ENCODE data around the gene CABP7.

CABP7 gene

GRCh38 chr22:29773233-29773632 lies 53.4 kb downstream of the CABP7 start:
- TF ChIP-seq CTCF (IDR thresholded peaks at IDR 0.05), result no peak

- TF ChIP-seq CTCF (IDR thresholded peaks at IDR 0.05), result no peak
These were observed 60.4 kb downstream of the CABP7 start for GRCh38 chr22:29780220-29780619.

- no peak for TF ChIP-seq CTCF (IDR thresholded peaks at IDR 0.05)
These were observed 61.2 kb downstream of the CABP7 start for GRCh38 chr22:29780748-29781676.
